Hippocampal formation (tissue), 2 donors: ENCODE measurements around the gene GGCX.
"Not testable (repeated sequence)": the region's sequence is repeated elsewhere in the genome, so short reads cannot be mapped to it uniquely, and the experiment has no call there.

ENCODE experiments used
- DNase-seq, 2 donors: peaks; one replicate each; lab custom pipeline; 2025; lab: John Stamatoyannopoulos, UW

Gene GGCX

DNA sequence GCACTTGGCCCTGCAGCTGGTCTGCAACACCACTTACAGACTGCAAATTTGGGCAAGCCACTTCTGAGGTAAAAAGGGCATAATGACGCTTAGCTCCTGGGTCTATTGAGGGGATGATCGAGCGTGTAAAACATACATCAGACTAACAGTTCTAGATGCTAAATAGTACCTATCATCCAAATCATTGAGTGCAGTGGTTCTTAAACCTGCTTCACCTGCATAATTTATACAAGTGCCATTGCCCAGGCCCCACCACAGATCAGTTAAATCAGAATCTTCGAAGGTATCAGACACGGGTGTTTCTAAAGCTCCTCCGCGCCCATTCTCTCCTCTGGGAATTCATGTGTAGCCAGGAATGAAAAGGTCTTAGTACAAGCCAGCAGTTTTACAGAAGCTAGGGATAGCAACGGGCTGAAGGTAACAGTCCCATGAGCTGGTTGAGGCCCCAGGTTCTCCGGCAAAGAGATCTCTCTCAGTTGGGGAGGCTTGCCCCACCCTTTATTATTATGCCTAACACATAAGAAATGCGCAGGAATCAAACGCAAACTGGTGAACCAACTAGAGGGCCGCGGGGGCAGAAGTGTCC is 33.5 kb upstream of the GGCX start:
- no peak for DNase-seq

DNA sequence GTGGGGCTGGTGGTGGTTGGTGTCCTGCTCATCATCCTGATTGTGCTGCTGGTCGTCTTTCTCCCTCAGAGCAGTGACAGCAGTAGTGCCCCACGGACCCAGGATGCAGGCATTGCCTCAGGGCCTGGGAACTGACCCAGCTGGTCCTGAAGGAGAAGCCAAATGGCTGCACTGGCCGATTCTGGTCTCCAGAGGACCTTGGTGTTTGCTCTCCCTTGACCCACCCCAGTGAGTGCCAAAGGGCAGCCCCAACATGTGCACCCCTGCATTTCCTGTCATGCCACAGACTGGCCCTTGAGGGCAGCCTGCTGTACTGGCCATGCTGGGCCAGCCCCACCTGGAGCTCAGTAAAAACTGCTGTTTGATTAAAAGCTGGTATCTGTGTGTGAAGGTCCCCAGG is 31.7 kb upstream of the GGCX start:
- no peak for DNase-seq

DNA sequence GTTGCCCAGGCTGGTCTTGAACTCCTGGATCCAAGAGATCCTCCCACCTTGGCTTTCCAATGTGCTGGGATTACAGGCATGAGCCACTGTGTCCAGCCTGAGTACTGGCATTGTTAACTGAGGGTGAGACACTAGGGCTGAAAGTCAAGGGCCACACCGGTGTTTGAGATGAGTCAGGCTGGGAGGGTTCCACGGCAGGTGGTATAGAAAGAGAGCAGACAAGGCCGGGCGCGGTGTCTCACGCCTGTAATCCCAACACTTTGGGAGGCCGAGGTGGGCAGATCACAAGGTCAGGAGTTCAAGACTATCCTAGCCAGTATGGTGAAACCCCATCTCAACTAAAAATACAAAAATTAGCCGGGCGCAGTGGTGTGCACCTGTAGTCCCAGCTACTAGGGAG is 31.0 kb upstream of the GGCX start:
- DNase-seq, result not testable (repeated sequence)

DNA sequence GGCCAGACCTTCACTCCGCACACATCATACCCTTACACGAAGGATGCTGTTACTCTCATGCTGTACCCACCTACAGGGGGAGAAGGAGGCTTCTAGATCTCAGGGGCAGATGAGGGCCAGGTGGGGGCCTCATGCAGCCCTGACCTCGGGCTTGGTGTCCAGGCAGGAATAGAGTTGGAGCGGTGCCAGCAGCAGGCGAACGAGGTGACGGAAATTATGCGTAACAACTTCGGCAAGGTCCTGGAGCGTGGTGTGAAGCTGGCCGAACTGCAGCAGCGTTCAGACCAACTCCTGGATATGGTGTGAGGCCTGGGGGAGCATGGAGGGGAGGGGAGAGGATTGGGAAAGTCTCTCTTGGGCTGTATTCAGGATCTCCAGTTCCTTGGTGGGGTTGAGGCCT is 30.3 kb upstream of the GGCX start:
- no peak for DNase-seq

DNA sequence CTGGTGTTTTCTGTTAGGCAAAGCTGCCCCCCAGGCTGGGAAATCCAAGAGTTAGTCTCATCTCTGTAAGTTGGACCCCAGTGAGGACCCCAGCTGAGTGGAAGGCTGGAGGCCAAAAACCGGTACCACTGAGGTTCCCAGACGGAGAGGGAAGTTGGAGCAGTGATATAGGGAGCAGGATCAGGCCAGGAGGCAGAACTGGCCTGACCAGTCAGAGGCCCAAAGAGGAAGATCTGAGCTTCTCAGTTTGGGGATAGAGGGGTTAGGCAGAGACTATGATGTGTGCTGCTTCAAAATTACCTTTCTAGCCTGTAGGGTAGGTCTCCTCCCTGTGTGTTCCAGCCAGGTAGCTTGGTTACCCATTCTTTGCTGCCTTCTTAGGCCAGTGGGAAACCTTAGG is 29.7 kb upstream of the GGCX start:
- DNase-seq, result no peak

DNA sequence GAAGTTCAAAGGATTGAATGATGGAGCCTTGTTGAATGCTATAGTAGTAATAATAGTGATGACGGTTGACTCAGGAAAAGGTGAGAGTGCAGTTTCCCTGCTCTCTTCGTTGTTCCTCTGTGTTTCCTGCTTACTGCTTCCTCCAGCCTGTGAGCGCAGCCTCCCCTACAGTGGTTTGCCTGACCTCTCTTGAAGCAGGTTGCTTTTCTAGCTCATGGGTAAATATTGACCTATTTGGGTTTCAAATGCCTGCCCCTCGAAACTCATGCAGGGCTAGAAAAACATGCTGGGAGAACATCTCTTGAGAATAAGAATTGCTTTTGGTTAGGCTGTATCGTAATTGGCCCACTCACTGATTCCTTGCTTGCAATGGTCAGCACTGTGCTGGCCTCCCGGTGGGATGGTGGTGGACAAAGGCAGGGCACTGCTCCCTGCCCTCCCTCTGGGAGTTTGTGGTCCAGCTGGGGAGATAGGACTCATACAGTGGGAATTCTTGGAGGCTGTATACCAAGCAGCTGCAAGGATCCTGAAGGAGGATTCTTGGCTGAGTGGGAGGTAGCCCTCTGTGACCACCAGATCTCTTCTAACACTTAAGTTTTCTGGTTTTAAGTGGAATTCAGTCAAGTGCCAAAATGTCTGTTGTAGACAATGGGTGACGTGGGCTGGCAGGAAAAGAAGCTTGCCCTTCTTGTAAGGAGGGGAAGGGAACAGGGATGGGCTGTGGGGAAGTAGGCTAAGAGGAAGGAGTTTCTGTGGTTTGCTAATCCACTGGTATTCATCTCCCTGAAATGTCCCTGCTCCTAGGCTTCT is 28.9 kb upstream of the GGCX start:
- DNase-seq, result peak in 1 of 2 donors; percentile 24

DNA sequence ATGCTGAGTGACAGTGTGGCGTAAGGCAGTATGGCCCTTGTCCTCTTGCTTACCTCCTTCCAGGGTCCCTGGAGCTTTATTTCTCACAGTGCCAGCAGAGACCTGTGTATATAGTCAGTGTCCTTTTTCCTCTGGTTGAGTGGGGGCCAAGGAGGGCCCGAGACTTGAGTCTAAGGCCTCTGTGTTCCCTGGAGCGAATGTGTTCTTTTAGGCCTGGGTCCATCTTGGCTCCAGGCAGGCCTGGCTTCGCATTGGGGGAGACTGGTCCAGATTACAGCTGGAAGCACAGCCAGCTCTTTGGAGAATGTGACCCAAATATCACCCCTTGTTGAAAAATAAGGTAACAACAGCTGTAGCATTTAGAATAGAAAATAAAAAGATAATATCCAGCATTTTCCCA is 27.9 kb upstream of the GGCX start:
- no peak for DNase-seq

DNA sequence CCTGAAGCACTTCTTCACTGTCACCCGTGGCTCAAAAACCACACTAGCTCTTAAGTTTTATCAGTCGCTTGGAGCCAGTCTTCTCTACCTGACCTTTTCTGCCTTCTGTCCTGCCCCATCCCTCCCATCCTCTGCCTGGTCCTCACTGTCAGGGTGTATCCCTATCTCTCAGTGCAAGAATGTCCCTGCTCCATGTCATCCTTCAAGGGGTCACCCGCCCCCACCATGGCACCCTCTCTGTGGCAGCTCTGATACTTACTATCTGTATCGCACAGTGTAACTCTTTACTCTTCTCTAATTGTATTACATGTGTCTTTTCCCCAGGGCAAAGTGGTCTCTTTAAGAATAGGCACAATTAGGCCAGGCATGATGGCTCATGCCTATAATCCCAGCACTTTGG is 27.4 kb upstream of the GGCX start:
- DNase-seq, result no peak

DNA sequence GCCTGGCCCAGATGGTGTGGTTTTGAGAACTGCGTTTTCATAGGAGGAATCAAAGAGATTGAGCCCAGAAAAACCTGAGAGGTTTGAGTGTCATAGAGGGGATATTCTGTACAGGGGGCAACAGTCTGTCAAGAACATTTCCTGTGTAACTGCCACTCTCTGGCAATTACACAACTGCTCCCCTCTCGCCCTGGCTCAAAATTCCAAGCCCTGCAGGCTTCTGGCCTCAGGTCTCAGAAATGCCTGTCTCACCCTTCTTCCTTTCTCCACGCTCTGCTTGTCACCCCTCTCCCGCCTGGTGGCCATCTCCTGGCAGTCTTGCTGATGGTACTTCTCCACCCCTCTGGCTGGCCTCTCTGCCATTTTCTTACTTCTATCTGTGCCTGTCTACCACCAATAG is 26.9 kb upstream of the GGCX start:
- no peak for DNase-seq

DNA sequence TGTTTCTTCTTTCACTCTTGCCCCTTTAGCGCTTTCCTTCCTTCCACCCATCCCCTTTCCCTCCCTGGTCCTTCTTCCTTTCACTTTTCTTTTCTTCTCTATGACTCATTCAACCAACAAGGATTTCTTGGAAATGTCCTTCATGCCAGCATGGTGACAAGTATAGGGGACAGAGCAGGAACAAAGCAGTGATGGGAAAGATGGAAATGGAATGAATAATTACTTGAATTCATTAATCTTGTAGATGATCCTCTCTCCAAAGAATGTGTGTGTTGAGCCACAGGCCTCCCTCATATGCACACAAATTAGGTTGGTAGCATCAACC is 24.4 kb upstream of the GGCX start:
- DNase-seq, result no peak

DNA sequence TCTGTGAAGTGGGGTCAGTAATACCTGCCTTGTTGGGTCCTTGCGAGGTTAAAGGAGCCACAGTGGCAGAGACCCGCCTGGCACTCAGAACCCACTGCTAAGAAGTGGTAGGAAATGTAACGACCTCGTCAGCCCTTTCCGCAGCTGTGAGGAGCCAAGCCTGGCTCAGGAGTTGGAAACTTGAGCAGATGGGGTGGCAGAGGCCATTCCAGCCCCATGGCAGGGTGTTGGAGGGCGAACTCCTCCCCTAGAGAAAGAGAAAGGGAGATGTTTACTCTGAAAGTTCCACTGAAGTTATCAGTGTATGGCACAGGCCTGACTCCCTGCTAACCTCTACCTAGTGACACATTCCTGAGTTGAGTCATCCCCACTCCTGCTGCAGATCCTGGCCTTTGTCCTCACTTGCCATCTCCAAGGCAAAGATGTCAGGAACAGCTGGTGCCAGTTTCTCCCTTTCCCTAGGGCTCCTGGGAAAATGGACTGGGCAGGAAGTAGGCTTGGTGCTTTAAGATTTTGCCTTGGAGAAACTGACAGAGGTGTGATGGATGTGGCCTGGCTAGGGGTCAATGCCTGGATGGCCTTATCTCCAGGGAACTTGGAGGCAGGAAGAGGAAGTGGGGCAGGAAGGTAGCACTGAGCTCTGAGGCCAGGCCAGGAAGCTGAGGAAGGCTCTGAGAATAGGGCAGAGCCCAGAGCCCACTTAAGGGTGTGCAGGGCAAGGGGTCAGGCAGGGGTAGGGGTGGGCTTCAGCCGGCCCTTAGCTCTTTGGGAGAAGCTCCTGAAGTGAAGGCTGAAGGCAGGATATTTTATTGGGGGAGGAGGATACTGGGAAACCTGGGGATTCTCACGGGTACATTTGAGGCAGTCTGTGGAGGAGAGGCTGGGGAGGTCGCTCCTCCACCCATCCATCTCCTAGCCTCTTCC is 23.8 kb upstream of the GGCX start:
- DNase-seq, result no peak

DNA sequence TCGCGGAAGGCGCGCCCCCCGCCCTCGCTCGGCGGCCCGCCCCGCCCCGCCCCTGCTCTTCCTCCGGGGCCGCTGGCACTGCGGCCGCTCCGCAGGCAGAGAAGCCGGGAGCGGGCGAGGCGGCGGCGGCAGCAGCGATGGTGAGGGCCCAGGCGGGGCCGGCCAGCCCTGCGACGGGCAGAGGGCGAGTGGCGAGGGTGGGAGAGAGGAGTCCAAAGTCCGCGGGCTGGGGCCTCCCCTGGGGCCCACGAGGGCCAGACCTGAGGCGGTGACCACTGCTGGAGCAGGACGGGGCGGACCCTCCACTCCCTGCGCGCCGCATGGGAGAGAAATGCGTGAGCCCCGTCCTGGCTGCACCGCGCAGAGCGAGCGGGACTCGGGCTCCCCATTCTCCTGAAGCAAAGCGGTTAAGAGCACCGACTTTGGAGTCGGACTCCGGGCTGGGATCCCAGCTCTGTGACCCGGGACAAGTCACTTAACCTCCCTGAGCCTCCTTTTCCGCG is 23.1 kb upstream of the GGCX start, which contains the start of gene VAMP5:
TSS of gene VAMP5 (plus strand) at position 78 of the 503 bp plus-strand sequence. CDS start at position 138, 60 bp downstream.
- DNase-seq, result no peak

DNA sequence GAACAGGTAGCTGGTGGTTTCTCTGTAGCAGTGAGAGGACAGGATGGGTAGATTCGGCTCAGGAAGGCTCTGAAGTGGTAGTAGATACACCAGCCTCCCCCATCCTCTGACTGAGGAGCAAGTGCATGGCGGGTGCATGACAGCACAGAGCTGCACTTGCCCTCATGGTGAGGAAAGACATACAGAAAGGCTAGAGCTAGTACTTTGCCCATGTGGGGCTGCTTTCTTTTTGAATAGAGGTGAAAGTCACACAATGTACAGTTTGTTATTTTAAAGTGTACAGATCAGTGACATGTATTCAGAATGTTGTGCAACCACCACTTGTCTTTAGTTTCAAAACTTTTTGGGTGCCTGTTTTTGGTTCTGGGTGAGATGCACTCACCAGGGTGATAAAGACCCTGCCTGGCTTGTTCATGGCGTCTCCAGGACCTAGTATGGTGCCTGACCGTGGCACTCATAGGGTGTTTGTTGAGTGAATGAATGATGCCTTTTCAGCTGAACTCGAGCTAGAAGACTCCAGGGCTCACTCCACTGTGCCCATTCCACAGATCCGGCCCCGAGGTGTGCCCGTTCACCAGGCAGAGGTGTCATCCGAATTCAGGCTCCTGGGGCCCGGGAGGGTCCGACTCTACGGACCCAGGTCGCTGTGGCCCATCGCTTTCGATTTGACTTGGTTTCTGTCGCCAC is 22.5 kb upstream of the GGCX start:
- no peak for DNase-seq

DNA sequence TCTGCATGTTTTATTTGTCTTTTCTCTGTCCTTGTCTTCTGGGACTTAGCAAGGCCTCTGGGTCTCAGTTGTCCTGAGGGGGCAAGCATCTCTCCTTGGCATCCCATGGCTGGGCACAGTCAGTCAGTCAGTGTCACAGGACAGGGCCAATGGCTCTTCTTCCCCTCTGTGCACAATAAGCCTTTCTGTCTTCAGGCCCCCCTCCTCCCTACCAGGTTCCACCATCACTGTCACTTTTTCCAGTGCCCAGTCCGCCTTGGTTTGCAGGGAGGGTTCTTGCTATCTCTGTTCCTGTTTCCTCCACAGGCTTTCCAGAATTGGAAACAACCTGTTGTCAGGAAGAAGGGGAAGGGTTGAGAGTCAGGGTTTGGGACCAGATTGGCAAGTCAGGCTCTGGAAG is 21.2 kb upstream of the GGCX start:
- no peak for DNase-seq

DNA sequence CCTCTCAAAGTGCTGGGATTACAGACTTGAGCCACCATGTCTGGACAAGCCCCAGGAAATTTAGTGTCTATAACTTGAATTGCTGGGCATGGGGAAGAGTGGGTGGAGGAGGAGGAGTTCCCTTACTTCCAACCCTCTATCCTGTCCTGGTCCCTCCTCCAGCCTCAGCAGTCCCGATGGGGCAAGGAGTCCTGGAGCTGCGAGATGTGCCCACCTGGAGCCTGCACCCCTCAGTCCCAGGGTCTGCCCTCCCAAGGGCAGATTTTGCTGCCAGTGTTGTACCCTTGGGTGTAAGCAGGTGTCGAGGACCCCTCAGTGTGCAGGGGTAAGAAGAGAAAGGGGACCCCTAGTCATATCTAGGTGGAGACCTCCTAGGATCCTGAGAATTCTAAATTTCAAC is 18.9 kb upstream of the GGCX start:
- DNase-seq, result no peak

DNA sequence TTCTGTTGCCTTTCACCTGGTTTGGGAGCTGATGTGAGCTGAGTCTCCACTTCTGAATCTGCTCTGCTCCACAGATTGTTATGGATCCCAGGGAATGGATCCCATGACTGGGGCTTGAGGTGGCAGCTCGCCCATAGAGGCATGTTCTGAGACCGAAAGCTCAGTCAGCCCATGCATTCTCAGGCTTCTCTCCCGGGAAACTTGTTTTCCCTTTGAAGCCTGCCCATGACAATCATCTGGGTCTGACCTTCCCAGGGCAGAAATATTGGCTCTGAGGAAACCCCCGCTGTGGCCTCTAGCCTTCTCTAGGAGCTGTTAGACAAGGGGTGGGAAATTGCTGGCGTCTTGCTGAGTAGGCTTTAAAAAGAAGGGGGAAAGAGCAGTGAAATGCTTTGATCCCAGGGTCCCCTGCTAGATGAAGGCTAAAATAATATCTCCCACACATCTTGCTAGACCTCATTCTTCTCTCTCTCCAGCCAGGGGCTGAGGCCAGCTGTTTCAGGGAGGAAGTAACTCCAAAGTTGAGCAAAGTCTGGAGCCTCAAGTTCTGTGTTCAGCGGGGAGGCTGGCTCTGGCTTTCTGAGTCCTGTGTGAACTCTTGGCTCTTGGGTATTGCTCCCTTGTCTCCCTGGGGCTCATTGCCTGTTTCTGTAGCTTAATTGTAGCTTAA is 18.1 kb upstream of the GGCX start:
- no peak for DNase-seq

DNA sequence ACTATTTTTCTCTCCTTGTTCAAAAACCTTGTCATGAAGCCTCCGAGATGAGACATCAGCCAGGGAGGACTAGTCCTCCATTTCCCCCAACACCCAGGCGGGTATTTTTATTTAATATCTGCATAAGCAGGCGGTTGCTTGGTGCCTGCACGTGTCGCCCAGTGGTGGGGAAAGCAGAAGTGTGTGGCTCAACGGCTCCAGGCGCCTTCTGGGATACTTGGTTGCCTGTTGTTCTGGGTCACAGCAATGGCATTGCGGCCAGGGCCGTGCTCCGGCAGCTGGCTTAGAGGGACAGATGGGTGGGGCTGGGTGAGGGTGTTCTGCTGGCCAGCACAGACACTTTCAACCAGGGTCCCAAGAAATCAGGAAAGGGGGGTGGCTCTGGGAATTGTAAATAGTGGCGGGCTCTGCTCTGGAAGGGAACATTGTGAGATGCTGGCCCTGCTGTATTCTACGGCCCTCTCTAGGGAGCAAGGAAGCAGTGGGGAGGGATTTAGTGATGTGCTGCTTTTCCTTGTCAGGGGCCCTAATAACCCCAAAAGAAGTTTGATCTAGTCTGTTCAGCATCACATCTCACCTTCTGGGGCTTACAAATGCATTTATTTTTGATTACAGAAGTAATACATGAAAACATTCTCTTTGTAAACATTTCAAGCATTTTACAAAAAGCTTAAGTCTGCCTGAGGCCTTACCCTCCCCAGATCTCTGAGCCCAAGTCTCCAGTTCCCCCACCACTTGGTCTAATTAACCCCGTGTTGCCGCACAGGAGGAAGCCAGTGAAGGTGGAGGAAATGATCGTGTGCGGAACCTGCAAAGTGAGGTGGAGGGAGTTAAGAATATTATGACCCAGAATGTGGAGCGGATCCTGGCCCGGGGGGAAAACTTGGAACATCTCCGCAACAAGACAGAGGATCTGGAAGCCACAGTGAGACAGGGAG is 17.2 kb upstream of the GGCX start:
- no peak for DNase-seq

DNA sequence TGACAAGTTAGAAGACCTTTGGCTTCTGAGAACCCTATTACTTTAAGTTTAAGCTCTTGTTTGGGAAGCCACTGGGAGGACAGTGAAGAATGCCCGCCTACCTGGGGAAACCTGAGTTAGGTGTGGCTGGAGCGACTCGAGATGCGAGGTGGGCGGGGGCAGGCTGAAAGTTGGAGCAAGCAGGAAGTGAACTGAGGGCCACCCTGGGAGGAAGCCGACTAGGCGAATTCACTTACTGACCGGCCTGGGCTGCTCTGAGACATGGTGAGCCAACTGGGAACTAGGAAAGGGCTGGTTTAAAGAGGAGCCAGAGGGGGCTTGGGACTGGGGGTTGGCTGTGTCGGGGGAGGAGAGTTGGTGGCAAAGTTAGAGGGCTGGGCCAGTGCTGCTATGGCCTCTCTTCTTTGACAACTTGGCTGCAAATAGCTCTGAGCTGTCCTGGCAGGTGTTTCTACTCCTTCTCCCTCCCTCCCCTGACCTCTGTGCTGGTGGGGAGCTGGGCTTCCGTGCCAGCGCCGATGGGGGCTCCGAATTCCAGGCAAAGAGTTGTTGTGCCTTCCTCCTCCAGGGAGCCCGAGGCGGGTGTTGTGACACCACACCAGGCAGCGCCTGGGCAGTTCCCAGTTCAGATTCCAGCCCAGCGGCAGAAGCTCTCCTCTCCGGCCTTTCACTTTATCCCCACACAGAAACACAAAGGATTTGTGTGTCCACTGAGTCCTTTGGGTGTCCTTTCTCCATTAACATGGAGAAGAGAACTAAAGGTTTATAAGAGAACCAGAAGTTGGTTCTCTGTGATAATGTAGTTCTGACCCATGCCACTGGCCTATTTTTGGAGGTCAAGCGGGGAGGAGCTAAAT is 16.3 kb upstream of the GGCX start, which contains the start of gene VAMP8:
TSS of gene VAMP8 (plus strand) at position 201 of the 857 bp plus-strand sequence. CDS start at position 262, 61 bp downstream.
- no peak for DNase-seq

DNA sequence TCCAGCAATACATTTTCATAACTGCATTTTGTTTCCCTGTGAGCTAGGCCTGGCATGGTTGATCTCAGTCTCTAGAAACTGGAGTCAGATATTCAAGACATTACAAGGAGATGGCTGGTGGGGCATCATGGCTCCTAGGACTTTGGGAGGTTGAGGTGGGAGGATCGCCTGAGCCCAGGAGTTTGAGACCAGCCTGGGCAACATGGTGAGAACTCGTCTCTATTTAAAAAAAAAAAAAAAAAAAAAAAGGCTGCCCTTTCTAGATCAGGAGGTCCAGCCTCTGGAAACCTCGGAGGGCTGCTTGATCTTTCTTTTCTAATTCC is 15.7 kb upstream of the GGCX start:
- DNase-seq, result no peak
